ENCODE data around the gene PLAA.

PLAA gene

DNA sequence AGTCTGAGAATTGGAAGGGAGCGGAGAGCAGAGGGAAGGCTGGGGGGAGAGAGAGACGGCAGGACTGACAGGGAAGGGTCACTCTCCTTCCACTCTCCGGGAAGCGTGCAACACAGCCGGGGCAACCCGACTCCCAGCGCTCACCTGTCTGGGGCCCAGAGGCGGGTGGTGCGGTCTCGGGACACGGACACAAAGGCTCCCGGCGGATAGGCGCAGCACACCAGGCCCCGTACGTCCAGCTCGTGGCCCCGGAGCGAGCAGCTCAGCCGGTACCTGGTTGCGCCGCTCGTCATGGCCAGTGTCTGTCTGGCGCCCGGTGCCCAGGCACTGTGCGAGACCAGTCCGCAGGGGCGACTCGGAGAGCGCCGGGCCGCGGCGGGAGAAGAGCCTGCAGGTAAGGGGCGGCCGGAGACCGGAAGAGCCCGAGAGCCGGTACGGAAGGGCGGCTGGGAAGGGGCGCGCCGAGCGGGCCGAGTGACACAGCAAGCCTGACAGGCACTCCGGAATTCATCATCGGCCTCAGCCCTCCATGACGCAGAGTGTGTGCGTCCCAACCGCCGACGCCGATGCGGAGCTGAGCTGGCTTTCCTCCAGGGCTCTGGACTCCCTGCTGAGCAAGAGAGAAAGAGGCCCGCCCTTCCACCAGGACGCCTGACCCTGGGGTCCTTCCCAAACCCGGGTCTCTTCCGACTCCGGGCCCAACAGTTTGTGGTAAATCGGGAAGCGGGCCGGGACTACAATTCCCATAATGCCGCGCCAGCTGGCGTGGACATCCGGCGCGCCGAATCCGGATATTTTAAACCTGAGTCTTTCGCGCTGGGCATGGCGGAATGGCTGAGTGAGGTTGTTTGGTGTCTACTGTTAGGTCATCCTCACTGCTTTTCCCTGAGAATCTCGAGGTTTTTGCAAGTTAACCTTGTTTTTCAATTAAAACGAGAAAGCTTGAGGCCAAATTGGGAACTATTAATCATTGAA is at the start of gene PLAA:
Gene PLAA, minus strand, starts transcription at position 490 of the 975 bp plus-strand sequence. Its CDS starts 197 bp downstream, at position 293.
- peak; percentile 91 for DNase-seq (ENCODE audit: low spot score)
- in situ Hi-C loops (cut with MboI; ENCODE audit: low pct_unique_long_range_greater_than_20kb, low sequenced_read_pairs, unreplicated experiment): no loop called here
- TF ChIP-seq, protein P1, sequence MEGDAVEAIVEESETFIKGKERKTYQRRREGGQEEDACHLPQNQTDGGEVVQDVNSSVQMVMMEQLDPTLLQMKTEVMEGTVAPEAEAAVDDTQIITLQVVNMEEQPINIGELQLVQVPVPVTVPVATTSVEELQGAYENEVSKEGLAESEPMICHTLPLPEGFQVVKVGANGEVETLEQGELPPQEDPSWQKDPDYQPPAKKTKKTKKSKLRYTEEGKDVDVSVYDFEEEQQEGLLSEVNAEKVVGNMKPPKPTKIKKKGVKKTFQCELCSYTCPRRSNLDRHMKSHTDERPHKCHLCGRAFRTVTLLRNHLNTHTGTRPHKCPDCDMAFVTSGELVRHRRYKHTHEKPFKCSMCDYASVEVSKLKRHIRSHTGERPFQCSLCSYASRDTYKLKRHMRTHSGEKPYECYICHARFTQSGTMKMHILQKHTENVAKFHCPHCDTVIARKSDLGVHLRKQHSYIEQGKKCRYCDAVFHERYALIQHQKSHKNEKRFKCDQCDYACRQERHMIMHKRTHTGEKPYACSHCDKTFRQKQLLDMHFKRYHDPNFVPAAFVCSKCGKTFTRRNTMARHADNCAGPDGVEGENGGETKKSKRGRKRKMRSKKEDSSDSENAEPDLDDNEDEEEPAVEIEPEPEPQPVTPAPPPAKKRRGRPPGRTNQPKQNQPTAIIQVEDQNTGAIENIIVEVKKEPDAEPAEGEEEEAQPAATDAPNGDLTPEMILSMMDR (IDR thresholded peaks at IDR 0.05; ENCODE audit: extremely low read depth, insufficient read depth, missing control alignments): peak; percentile 13

- TF ChIP-seq, protein P1 (IDR thresholded peaks at IDR 0.05; ENCODE audit: extremely low read depth, insufficient read depth, missing control alignments): no peak
- in situ Hi-C loops (cut with MboI; ENCODE audit: low pct_unique_long_range_greater_than_20kb, low sequenced_read_pairs, unreplicated experiment): no loop called here
- no peak for DNase-seq (ENCODE audit: low spot score)
These were observed 48.8 kb upstream of the PLAA start for GRCh38 chr9:26995810-26996209.

DNA sequence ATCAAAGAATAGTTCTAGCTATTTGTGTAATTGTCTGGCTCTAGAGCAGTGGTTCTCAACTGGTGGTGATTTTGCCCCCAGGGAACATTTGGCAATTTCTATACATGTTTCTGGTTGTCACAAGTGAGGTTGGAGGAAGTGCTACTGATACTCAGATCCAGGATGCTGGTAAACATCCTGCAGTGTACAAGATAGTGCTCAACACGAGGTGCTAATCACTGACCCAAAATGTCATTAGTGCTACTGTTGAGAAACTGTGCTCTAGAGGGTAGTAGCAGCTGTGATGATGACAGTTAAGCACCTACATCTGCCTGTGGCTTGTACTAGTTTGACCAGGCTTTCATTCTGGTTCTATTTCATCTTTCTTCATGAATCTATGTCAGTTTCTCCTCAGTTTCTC is 36.3 kb upstream of the PLAA start:
- in situ Hi-C loops (cut with MboI; ENCODE audit: low pct_unique_long_range_greater_than_20kb, low sequenced_read_pairs, unreplicated experiment): no loop called here
- DNase-seq (ENCODE audit: low spot score): no peak
- TF ChIP-seq, protein P1 (IDR thresholded peaks at IDR 0.05; ENCODE audit: extremely low read depth, insufficient read depth, missing control alignments): no peak

- TF ChIP-seq, protein P1 (IDR thresholded peaks at IDR 0.05; ENCODE audit: extremely low read depth, insufficient read depth, missing control alignments): no peak
- in situ Hi-C loops (cut with MboI; ENCODE audit: low pct_unique_long_range_greater_than_20kb, low sequenced_read_pairs, unreplicated experiment): no loop called here
- DNase-seq (ENCODE audit: low spot score): no peak
These were observed 29.0 kb upstream of the PLAA start for GRCh38 chr9:26975728-26976707.

DNA sequence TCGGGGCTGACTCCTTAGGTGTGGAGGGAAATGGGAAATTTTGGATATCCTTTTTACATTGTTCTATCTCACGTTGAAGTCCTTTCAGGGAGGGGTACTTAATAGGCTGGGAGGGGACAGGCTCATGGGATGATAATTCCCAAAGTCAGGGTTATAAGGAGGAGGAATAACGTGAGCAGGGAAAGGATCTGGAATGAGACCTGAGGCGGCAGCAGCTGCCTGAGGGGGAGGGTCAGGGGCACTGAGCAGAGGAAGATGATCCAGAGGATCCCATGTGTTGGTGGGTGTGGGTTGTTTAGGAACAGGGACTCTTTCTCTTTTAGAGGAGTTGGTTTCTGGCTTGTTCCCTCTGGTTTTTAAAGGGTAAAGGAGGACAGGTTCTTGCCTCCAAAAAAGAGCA is 27.9 kb upstream of the PLAA start:
- no peak for DNase-seq (ENCODE audit: low spot score)
- TF ChIP-seq, protein P1 (IDR thresholded peaks at IDR 0.05; ENCODE audit: extremely low read depth, insufficient read depth, missing control alignments): no peak
- in situ Hi-C loops (cut with MboI; ENCODE audit: low pct_unique_long_range_greater_than_20kb, low sequenced_read_pairs, unreplicated experiment): no loop called here

DNA sequence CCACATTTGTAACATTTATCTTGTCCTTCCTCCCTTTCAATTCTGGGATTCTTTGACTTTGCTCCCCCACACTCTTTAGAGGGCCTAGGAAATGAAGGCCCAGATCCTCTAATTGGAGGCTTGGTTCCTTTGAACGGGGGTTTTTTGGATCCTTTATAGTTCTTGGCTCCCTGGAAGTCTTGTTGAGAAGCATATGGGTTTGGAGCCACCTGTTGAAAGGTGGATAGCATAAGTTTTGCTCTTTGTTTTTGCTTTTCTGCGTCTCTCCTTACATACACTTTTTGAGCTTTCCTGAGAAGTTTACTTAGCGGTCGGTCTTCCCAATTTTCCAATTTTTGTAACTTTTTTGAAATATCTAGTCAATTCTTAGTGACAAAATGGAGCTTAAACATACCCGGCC is 26.9 kb upstream of the PLAA start:
- TF ChIP-seq, protein P1 (IDR thresholded peaks at IDR 0.05; ENCODE audit: extremely low read depth, insufficient read depth, missing control alignments): no peak
- DNase-seq (ENCODE audit: low spot score): no peak
- in situ Hi-C loops (cut with MboI; ENCODE audit: low pct_unique_long_range_greater_than_20kb, low sequenced_read_pairs, unreplicated experiment): no loop called here
